ENCODE measurements around the gene HDAC7. TPM values are rescaled to one million over a fixed set of nuclear protein-coding genes. Genes with fewer than 3 reads are reported as not detected.

The HDAC7 gene
- total RNA-seq, 2 experiments from 2014 or later = 373 to 382 TPM

DNA sequence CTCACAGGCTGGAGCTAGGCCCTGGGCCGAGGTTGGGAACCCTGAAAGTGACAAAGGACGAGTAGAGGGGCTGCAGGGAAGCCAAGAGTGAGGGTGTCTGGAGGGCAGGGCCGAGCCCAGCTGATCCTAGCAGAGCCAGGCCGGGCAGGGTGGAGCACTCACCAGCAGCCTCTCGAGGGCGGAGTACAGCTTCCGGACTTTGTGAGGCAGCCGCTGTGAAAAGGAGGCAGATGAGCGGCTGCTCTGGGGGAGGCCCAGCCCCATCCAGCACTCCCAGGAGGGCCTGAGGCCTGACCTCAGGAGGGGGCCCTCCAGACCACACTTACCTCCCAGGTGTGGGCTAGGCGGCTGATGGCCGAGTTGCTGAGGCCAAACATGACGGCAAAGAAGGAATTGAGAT lies 79.7 kb downstream of the HDAC7 start:
- CTCF ChIA-PET = interaction anchor here (0.9 to 12.5 kb wide), 8 partner anchors 7 to 102 kb away, joined by 3 to 685 read pairs (median 113); partner anchors contain the start of genes ENDOU, RAPGEF3, RPAP3 and SLC48A1
- ATAC-seq (no peak), DNase-seq (no peak)
- no peaks in the 10 kb centered on the region for H3K27me3 Mint-ChIP-seq
- intact Hi-C loops (cut with micrococcal nuclease) = loop anchor here (5.0 kb wide), 1 partner anchor 97 kb away; no protein-coding TSS in a partner anchor
- H3K27ac Mint-ChIP-seq = no peak overlapping the region
- TF ChIP-seq CTCF (IDR thresholded peaks at IDR 0.05) = no peak
- H3K4me3 Mint-ChIP-seq = no peak overlapping the region
- POLR2A ChIA-PET = interaction anchor here (1.4 to 3.0 kb wide), 2 partner anchors 33 to 99 kb away, joined by 7 to 11 read pairs; partner anchors contain the start of gene SLC48A1
- no peaks in the 10 kb centered on the region for H3K9me3 Mint-ChIP-seq
- H3K36me3 Mint-ChIP-seq (ENCODE audit: low read depth) = no peaks in the 10 kb centered on the region
- peaks cover 26% of the 10 kb centered on the region for H3K4me1 Mint-ChIP-seq (ENCODE audit: low read depth)

DNA sequence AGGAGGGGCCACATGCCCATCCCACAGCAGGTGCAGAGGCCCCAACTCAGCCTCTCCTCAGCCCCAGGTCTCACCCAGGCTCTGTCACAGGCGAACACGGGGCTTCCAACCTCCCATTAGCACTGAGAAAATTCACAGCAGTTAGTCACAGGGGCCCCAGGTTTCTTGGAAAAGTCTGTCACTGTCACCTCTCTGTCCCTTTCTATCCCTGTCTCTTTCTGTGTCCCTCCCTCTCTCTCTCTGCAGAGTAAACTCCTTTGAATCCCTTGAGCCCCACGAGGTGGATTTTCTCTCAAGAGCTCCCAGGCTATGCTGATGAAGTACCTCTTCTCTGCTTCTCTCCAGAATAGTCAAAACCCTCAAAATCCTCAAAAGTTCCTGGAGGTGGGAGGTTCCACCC lies 80.4 kb downstream of the HDAC7 start:
- POLR2A ChIA-PET = interaction anchor here (3.0 kb wide), 1 partner anchor 33 kb away, joined by 11 read pairs; the partner anchor contains the start of gene SLC48A1
- no peak for TF ChIP-seq CTCF (IDR thresholded peaks at IDR 0.05)
- Mint-ChIP-seq H3K4me3 (no peak overlapping the region), H3K27me3 (no peaks in the 10 kb centered on the region), H3K9me3 (no peaks in the 10 kb centered on the region), H3K4me1 (ENCODE audit: low read depth) (peaks cover 26% of the 10 kb centered on the region), H3K27ac (no peak overlapping the region), H3K36me3 (ENCODE audit: low read depth) (no peaks in the 10 kb centered on the region)
- DNase-seq (no peak), ATAC-seq (no peak)
- intact Hi-C loops (cut with micrococcal nuclease) = no loop called here
- CTCF ChIA-PET = interaction anchor here (6.4 to 12.5 kb wide), 5 partner anchors 15 to 97 kb away, joined by 92 to 685 read pairs (median 286); partner anchors contain the start of genes ENDOU, RAPGEF3 and SLC48A1

- DNase-seq (no peak), ATAC-seq (no peak)
- Mint-ChIP-seq H3K27ac (peak overlapping the region; percentile 16), H3K4me1 (ENCODE audit: low read depth) (peaks cover 26% of the 10 kb centered on the region), H3K4me3 (no peak overlapping the region), H3K9me3 (no peaks in the 10 kb centered on the region), H3K36me3 (ENCODE audit: low read depth) (no peaks in the 10 kb centered on the region), H3K27me3 (no peaks in the 10 kb centered on the region)
- intact Hi-C loops (cut with micrococcal nuclease) = no loop called here
- CTCF ChIA-PET = interaction anchor here (2.8 to 10.6 kb wide), 4 partner anchors 14 to 29 kb away, joined by 14 to 355 read pairs (median 113); partner anchors contain the start of genes ENDOU and RAPGEF3
- POLR2A ChIA-PET = interaction anchor here (1.6 kb wide), 1 partner anchor 42 kb away, joined by 9 read pairs; no protein-coding TSS in a partner anchor
- no peak for TF ChIP-seq CTCF (IDR thresholded peaks at IDR 0.05)
These were observed 81.6 kb downstream of the HDAC7 start for GRCh38 chr12:47737936-47738594.

DNA sequence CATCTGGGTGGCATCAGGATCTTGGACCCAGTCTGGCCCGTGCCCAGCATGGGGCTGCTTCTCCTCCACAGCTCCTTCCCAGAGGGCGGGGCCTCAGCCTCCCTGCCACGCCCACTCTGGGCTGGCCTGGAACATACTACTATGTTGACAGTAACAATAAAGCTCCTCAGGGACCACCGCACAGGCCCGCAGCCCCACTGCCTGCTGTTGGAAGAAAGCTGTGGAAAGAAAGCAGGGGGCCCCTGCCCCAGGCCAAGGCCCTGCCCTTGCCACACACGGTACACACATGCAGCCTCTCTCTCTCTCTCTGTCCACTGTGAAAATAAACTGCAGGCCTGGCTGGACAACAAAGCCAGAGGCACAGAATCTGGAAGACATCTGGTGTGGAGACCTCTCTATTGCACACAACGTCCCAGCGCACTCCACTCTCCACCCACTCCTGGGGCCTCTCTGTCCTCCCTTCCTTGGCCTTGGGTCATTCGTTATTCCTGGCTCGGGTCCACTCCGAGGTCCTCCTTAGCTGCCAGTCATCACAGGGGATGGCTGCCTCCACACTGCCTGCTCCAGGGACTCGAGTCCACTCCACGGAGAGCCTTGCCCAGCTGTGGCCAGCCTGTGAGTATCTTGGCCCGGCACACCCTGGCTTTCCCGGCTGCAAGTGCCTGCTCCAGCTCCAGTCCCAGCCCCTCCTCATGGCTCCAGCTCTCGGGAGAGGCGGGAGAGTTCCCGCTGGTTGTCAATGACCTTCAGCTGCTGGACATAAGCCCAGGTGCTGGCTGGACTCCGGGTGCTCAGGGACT lies 82.6 kb downstream of the HDAC7 start:
- peaks cover 23% of the 10 kb centered on the region for H3K4me1 Mint-ChIP-seq (ENCODE audit: low read depth)
- no peak for TF ChIP-seq CTCF (IDR thresholded peaks at IDR 0.05)
- no peak overlapping the region for H3K4me3 Mint-ChIP-seq
- no peaks in the 10 kb centered on the region for H3K36me3 Mint-ChIP-seq (ENCODE audit: low read depth)
- ATAC-seq (no peak), DNase-seq (no peak)
- no peaks in the 10 kb centered on the region for H3K27me3 Mint-ChIP-seq
- no peak overlapping the region for H3K27ac Mint-ChIP-seq
- CTCF ChIA-PET = interaction anchor here (1.0 to 10.6 kb wide), 7 partner anchors 7 to 101 kb away, joined by 3 to 355 read pairs (median 5); partner anchors contain the start of genes ENDOU, RAPGEF3 and SLC48A1
- POLR2A ChIA-PET = interaction anchor here (1.3 to 1.6 kb wide), 2 partner anchors 19 to 43 kb away, joined by 3 to 9 read pairs; no protein-coding TSS in a partner anchor
- no peaks in the 10 kb centered on the region for H3K9me3 Mint-ChIP-seq
- intact Hi-C loops (cut with micrococcal nuclease) = no loop called here

Measured in activated CD8-positive, alpha-beta T cell treated with anti-CD3 and anti-CD28 coated beads for 36 hours (primary cell).